ENCODE results near the gene PKP1.

DNA sequence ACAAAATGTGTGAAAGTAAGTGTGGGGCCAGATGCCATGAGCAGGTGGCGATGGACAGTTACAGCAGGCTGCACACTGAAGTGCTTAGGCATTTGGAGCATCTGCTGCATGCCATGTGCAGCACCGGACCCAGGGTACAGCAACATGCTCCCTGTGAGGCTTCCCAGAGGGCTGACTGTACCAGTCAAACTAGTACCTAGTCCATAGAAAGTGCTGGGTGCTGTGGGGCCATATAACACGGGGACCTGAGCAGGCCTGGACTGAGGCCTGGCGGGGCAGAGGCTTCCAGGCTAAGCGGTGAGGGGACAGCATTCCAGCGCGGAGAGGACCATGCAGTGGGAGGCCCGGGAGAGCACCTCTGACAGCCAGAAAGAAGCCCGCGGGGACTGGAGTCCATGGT is 29.9 kb upstream of the PKP1 start:
- TF ChIP-seq GATA2 (IDR thresholded peaks at IDR 0.05; ENCODE audit: low read depth, low read length) (no peak), GATA3 (IDR thresholded peaks at IDR 0.05; ENCODE audit: low read depth, low read length) (no peak)
